ENCODE measurements around the gene SMAD6.
A peak's percentile ranks its signal among the peaks of the same experiment; 100 is the strongest.

Gene SMAD6

DNA sequence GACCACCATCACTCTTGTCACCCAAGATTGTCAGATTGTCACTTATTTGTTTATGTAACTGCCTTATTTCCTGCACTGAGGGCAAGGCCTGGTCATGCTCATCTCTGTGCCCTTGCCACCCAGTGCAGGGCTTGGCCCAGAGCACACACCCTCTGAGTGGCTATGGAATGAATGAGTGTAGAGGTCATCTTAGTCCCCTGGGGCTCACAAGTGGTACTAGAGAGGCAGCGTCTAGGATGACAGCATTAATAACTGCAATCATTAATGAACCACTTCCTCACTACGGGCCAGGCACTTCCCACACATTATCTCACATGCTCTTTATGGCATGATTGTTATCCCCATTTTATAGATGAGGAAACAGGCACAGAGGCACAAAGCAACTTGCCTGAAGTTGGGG, 117.0 kb downstream of the SMAD6 start:
- Histone ChIP-seq H3K4me3 (ENCODE audit: low read depth, low read length) (no peak overlapping the region), H3K36me3 (ENCODE audit: control insufficient read depth, insufficient read depth, low read length) (no peaks in the 10 kb centered on the region), H3K9ac (ENCODE audit: low read length) (no peak overlapping the region), H3K27ac (ENCODE audit: low read depth, low read length) (no peak overlapping the region), H3K27me3 (ENCODE audit: control insufficient read depth, insufficient read depth, low read length) (no peaks in the 10 kb centered on the region), H3K4me1 (ENCODE audit: control insufficient read depth, insufficient read depth, low read length) (no peaks in the 10 kb centered on the region), H3K9me3 (ENCODE audit: control insufficient read depth, insufficient read depth, low read depth, low read length) (peaks cover 4% of the 10 kb centered on the region; the same call in 1 of the 2 replicates)

DNA sequence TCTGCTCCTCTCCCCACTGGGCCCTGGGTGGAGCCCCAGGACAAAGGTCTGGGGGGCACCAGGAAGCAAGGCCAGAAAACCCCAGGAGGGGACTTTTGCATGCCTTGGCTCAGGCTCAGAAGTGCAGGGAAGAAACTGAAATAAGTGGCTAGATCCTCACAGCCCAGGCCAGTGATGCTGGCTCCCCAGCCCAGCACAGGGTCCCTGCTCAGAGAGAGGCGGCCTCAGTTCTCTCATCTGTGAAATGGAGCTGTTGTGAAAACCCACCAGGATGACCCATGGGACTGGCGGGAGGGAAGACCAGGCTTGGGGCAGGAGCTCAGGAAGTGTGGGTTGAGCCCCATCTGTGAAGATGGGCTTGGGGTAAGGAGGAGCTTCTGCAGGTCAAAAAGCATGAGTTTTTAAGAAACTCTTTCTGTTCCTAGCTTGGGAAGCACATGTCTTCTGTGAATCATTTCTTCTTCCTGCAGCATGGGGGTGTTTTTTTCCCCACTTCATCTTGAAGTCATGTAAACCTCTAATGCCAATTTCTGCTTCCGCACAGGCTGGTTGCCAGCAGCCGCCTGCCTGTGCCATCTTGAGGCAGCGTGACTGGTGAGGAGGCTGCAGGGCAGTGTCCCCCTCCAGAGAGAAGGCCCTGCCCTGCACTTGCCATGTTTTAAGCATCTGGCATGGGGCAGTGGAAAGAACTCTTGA, 118.6 kb downstream of the SMAD6 start:
- no peak overlapping the region for H3K9ac ChIP-seq (ENCODE audit: low read length)
- H3K27ac ChIP-seq (ENCODE audit: low read depth, low read length): no peak overlapping the region
- no peaks in the 10 kb centered on the region for H3K9me3 ChIP-seq (ENCODE audit: control insufficient read depth, insufficient read depth, low read depth, low read length)
- H3K4me3 ChIP-seq (ENCODE audit: low read depth, low read length): no peak overlapping the region
- H3K4me1 ChIP-seq (ENCODE audit: control insufficient read depth, insufficient read depth, low read length): no peaks in the 10 kb centered on the region
- no peaks in the 10 kb centered on the region for H3K27me3 ChIP-seq (ENCODE audit: control insufficient read depth, insufficient read depth, low read length)
- H3K36me3 ChIP-seq (ENCODE audit: control insufficient read depth, insufficient read depth, low read length): no peaks in the 10 kb centered on the region

DNA sequence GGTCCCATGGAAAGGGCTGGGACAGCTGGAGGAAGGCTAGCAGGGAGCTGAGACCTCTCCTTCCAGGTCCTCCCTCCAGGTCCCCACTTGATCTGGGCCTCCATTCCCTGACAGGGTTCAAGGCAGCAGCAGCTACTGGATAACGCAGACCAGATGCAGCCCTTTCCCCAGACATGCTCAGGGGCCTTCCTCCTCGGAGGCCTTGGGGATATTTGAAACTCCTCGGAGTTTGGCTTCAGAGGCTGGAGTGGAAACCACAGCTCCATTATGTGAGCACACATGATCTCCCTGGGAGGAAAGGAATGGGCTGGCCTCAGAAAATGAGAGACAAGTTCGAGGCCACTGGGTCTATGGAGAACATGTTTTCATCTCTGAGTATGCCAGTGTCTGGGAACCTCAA, 119.3 kb downstream of the SMAD6 start:
- H3K36me3 ChIP-seq (ENCODE audit: control insufficient read depth, insufficient read depth, low read length): no peaks in the 10 kb centered on the region
- no peak overlapping the region for H3K27ac ChIP-seq (ENCODE audit: low read depth, low read length)
- peaks cover 1% of the 10 kb centered on the region for H3K4me1 ChIP-seq (ENCODE audit: control insufficient read depth, insufficient read depth, low read length)
- H3K9me3 ChIP-seq (ENCODE audit: control insufficient read depth, insufficient read depth, low read depth, low read length): no peaks in the 10 kb centered on the region
- H3K9ac ChIP-seq (ENCODE audit: low read length): no peak overlapping the region
- H3K4me3 ChIP-seq (ENCODE audit: low read depth, low read length): no peak overlapping the region
- no peaks in the 10 kb centered on the region for H3K27me3 ChIP-seq (ENCODE audit: control insufficient read depth, insufficient read depth, low read length)

DNA sequence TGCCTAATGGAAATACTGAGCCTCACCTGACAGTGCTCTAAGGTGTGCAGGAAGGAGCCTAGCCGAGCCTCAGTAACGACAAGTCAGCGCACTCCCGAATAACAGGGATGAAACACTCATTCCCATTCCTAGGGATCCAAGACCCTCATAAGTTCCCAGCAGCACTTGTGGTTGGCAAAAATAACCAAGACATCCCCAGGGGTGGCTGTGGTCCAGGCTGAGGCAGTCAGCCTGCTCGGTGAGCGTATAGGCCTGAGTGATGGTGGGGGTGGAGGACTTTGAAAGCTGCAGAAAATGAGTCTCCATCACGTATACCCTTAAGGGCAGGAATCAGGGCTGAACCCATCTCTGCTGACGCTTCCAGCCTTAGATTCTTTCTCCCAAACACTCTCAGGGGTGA, 120.1 kb downstream of the SMAD6 start:
- H3K36me3 ChIP-seq (ENCODE audit: control insufficient read depth, insufficient read depth, low read length): no peaks in the 10 kb centered on the region
- no peak overlapping the region for H3K4me3 ChIP-seq (ENCODE audit: low read depth, low read length)
- H3K4me1 ChIP-seq (ENCODE audit: control insufficient read depth, insufficient read depth, low read length): peaks cover 9% of the 10 kb centered on the region
- H3K9ac ChIP-seq (ENCODE audit: low read length): no peak overlapping the region
- H3K9me3 ChIP-seq (ENCODE audit: control insufficient read depth, insufficient read depth, low read depth, low read length): no peaks in the 10 kb centered on the region
- H3K27ac ChIP-seq (ENCODE audit: low read depth, low read length): no peak overlapping the region
- H3K27me3 ChIP-seq (ENCODE audit: control insufficient read depth, insufficient read depth, low read length): no peaks in the 10 kb centered on the region

DNA sequence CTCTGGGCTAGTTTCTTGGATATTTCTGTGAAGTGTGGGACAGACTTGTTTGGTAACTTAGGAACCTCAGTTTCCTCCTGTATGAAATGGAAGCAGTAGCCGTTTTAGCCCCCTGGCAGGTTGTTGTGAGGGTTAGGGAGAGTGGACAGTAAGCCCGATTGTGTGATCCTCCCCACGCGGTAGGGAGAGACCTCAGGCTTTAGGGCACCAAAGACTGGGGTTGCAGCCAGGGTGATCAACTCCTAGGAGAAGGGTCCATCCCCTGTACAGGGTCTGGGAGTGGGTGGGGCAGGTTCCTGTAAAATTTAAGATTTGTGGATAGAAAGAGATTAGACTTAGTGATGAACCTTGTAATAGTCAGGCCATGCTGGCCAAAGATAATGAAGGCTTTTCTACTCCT, 120.5 kb downstream of the SMAD6 start:
- Histone ChIP-seq H3K36me3 (ENCODE audit: control insufficient read depth, insufficient read depth, low read length) (no peaks in the 10 kb centered on the region), H3K4me3 (ENCODE audit: low read depth, low read length) (no peak overlapping the region), H3K9me3 (ENCODE audit: control insufficient read depth, insufficient read depth, low read depth, low read length) (no peaks in the 10 kb centered on the region), H3K4me1 (ENCODE audit: control insufficient read depth, insufficient read depth, low read length) (peaks cover 14% of the 10 kb centered on the region), H3K9ac (ENCODE audit: low read length) (no peak overlapping the region), H3K27ac (ENCODE audit: low read depth, low read length) (no peak overlapping the region), H3K27me3 (ENCODE audit: control insufficient read depth, insufficient read depth, low read length) (no peaks in the 10 kb centered on the region)

DNA sequence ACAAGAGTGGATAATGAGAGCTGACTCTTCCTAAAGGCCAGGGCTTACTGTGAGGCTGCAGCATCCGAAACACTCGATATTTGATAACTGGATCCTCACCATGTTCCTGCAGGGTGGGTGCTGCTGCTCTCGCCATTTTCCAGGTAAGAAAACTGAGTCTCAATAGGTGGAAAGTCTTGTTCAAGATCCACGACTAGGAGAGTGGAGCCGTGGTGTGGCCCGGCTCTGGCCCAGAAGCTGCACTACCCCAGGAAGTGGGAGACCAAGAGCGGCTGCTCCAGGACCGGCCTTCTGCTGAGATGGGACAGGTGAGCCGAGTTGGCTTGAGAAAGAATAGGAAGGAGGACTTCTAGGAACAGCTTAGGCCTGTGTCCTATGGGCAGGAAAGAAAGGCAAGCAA, 121.6 kb downstream of the SMAD6 start:
- no peak overlapping the region for H3K9ac ChIP-seq (ENCODE audit: low read length)
- H3K27ac ChIP-seq (ENCODE audit: low read depth, low read length): no peak overlapping the region
- no peaks in the 10 kb centered on the region for H3K27me3 ChIP-seq (ENCODE audit: control insufficient read depth, insufficient read depth, low read length)
- no peaks in the 10 kb centered on the region for H3K36me3 ChIP-seq (ENCODE audit: control insufficient read depth, insufficient read depth, low read length)
- no peak overlapping the region for H3K4me3 ChIP-seq (ENCODE audit: low read depth, low read length)
- peaks cover 21% of the 10 kb centered on the region for H3K4me1 ChIP-seq (ENCODE audit: control insufficient read depth, insufficient read depth, low read length)
- no peaks in the 10 kb centered on the region for H3K9me3 ChIP-seq (ENCODE audit: control insufficient read depth, insufficient read depth, low read depth, low read length)

DNA sequence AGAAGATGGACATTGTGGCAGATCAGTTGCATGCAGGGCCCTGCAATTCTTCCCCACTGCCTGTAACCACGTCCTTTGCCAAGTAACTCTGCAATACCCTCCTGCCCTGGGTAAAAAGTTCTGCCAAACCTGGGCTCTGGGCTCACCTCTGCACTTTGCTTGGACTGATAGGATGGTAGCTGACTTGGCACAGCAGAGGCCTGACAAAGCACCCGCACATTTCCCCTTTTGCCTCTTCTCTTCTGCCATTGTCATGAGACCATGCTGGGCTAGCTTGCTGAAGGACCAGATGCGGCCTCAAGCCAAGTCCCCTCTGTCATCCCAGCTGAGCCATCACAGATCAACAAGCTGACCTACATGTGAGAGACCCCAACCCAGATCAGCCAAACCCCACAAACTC, 122.4 kb downstream of the SMAD6 start:
- H3K9me3 ChIP-seq (ENCODE audit: control insufficient read depth, insufficient read depth, low read depth, low read length): no peaks in the 10 kb centered on the region
- no peaks in the 10 kb centered on the region for H3K27me3 ChIP-seq (ENCODE audit: control insufficient read depth, insufficient read depth, low read length)
- no peaks in the 10 kb centered on the region for H3K36me3 ChIP-seq (ENCODE audit: control insufficient read depth, insufficient read depth, low read length)
- H3K4me1 ChIP-seq (ENCODE audit: control insufficient read depth, insufficient read depth, low read length): peaks cover 21% of the 10 kb centered on the region
- no peak overlapping the region for H3K27ac ChIP-seq (ENCODE audit: low read depth, low read length)
- H3K9ac ChIP-seq (ENCODE audit: low read length): no peak overlapping the region
- no peak overlapping the region for H3K4me3 ChIP-seq (ENCODE audit: low read depth, low read length)

DNA sequence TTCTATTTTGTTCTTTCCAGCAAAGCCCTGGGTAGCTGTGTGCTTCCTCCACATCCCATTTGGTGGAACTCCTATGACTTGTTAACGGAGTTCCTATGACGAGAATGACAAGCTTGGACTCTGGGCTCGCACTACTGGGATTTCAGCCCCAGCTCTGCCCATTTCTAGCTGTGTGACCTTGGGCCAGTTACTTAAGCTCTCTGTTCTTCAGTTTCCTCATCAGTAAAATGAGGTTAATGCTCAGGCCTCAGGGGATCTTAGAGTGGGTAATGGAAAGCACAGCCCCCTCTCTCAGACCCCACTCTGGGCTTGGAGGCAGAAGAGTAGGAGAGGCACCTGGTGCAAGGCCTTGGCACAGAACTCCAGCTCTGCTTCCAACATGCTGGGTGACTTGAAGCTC, 123.1 kb downstream of the SMAD6 start:
- Histone ChIP-seq H3K27me3 (ENCODE audit: control insufficient read depth, insufficient read depth, low read length) (no peaks in the 10 kb centered on the region), H3K27ac (ENCODE audit: low read depth, low read length) (no peak overlapping the region), H3K9me3 (ENCODE audit: control insufficient read depth, insufficient read depth, low read depth, low read length) (no peaks in the 10 kb centered on the region)

DNA sequence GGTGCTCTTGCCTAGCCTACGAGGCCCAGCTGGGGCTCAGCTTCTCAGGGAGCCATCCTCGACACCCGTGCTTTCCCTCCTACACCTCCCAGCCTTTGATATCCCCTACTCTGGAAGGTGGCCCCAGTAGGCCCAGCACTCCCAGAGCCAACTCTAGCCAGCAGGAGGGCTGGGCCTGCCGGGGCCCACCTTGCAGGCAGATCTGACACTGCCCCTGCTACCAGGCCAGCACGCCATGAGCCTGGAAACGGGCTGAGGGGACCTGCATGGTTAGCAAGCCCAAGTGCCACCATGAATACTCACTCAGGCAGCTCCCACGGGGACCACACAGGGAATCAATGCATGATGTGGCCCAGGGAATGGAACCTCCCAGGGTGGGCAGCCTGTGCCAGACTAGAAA, 123.7 kb downstream of the SMAD6 start:
- Histone ChIP-seq H3K4me3 (ENCODE audit: low read depth, low read length) (no peak overlapping the region), H3K36me3 (ENCODE audit: control insufficient read depth, insufficient read depth, low read length) (no peaks in the 10 kb centered on the region), H3K27me3 (ENCODE audit: control insufficient read depth, insufficient read depth, low read length) (no peaks in the 10 kb centered on the region), H3K9ac (ENCODE audit: low read length) (no peak overlapping the region), H3K9me3 (ENCODE audit: control insufficient read depth, insufficient read depth, low read depth, low read length) (no peaks in the 10 kb centered on the region), H3K4me1 (ENCODE audit: control insufficient read depth, insufficient read depth, low read length) (peaks cover 31% of the 10 kb centered on the region), H3K27ac (ENCODE audit: low read depth, low read length) (no peak overlapping the region)

More for the DNA sequence above, 123.1 kb downstream of the SMAD6 start:
- peaks cover 25% of the 10 kb centered on the region for H3K4me1 ChIP-seq (ENCODE audit: control insufficient read depth, insufficient read depth, low read length)
- H3K9ac ChIP-seq (ENCODE audit: low read length): no peak overlapping the region
- no peaks in the 10 kb centered on the region for H3K36me3 ChIP-seq (ENCODE audit: control insufficient read depth, insufficient read depth, low read length)
- no peak overlapping the region for H3K4me3 ChIP-seq (ENCODE audit: low read depth, low read length)

DNA sequence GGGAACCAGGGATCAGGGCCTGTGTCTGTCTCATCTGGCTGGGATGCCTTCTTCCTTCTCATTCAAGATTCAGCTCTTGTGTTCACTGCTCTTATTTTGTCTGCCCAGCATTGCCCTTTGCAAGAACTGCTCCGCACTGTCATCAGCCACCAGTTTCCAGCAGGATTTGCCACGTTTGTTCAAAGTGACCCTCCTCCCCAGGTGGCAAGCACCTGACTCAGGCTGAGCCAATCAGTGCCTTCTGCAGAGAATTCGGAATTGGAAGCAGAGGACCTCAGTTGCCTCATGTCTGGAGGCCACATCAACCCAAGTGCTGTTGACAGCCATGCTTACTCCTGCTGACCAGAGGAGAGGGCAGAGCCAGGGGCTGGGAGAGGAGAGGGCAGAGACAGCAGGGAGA, 124.5 kb downstream of the SMAD6 start:
- Histone ChIP-seq H3K27me3 (ENCODE audit: control insufficient read depth, insufficient read depth, low read length) (no peaks in the 10 kb centered on the region), H3K27ac (ENCODE audit: low read depth, low read length) (no peak overlapping the region), H3K36me3 (ENCODE audit: control insufficient read depth, insufficient read depth, low read length) (no peaks in the 10 kb centered on the region), H3K9ac (ENCODE audit: low read length) (no peak overlapping the region), H3K4me3 (ENCODE audit: low read depth, low read length) (no peak overlapping the region), H3K9me3 (ENCODE audit: control insufficient read depth, insufficient read depth, low read depth, low read length) (no peaks in the 10 kb centered on the region), H3K4me1 (ENCODE audit: control insufficient read depth, insufficient read depth, low read length) (peaks cover 34% of the 10 kb centered on the region)

DNA sequence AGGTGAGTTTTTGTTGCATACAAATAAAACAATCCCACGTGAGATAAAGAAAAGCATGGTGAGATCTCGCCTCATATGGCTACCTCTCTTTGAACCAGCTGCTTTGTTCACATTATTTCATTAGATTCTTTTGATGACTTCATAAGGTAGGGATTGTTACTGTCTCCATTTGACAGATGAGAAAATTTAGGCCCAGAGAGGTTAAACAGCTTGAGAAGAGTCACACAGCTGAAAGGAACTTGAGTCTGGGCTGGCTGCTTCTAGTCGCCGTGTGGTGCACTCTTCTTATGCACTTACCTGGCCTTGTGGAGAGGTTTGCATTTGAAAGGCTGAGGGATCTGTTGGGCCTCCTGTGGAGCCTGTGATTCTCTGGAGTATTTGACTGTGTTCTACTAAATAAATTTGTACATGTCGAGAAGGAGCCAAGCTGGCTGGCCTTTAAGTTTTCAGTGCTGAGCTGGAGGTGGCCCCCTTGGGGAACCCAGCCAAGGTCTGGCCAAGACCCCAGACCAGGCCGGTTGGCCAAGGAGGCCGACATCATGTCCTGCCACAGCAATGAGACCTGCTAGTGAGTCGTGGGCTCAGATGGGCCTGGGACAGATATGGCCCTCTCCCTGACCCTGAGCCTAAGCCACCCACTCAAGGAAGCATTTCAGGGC, 125.1 kb downstream of the SMAD6 start:
- Histone ChIP-seq H3K4me1 (ENCODE audit: control insufficient read depth, insufficient read depth, low read length) (peaks cover 34% of the 10 kb centered on the region), H3K36me3 (ENCODE audit: control insufficient read depth, insufficient read depth, low read length) (no peaks in the 10 kb centered on the region), H3K27ac (ENCODE audit: low read depth, low read length) (peak overlapping the region; percentile 52; the same call in 1 of the 2 replicates), H3K4me3 (ENCODE audit: low read depth, low read length) (no peak overlapping the region), H3K27me3 (ENCODE audit: control insufficient read depth, insufficient read depth, low read length) (no peaks in the 10 kb centered on the region), H3K9ac (ENCODE audit: low read length) (peak overlapping the region; percentile 47), H3K9me3 (ENCODE audit: control insufficient read depth, insufficient read depth, low read depth, low read length) (no peaks in the 10 kb centered on the region)

All from HUES6 (cell line).